ENCODE measurements around the gene CSNK2A2.

DNA sequence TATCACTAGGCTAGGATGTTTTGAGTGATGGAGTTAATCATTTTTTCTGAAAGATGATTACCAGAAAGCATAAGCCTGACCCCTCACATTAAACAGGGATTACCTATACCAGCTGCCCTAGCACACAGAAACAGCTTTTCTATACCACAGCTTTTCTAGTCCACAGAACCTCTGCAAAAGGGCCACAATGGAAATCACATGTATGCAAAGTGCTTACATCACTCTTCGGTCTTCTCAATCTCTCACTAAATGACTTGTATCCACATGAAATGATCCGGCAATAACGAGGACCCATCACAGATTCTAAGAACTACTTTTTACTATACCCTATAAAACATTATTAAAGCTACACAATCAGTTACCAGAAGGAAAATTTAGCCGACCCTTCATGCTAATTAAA, 2.6 kb downstream of the CSNK2A2 start:
- TF ChIP-seq, protein P1, sequence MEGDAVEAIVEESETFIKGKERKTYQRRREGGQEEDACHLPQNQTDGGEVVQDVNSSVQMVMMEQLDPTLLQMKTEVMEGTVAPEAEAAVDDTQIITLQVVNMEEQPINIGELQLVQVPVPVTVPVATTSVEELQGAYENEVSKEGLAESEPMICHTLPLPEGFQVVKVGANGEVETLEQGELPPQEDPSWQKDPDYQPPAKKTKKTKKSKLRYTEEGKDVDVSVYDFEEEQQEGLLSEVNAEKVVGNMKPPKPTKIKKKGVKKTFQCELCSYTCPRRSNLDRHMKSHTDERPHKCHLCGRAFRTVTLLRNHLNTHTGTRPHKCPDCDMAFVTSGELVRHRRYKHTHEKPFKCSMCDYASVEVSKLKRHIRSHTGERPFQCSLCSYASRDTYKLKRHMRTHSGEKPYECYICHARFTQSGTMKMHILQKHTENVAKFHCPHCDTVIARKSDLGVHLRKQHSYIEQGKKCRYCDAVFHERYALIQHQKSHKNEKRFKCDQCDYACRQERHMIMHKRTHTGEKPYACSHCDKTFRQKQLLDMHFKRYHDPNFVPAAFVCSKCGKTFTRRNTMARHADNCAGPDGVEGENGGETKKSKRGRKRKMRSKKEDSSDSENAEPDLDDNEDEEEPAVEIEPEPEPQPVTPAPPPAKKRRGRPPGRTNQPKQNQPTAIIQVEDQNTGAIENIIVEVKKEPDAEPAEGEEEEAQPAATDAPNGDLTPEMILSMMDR (IDR thresholded peaks at IDR 0.05), result no peak
- TF ChIP-seq POLR2AphosphoS5 (IDR thresholded peaks at IDR 0.05) (no peak), POLR2A (IDR thresholded peaks at IDR 0.05) (no peak), EP300 (IDR thresholded peaks at IDR 0.05) (no peak)

Measured in sigmoid colon (tissue), 4 donors.